Measurements from ENCODE around the gene NUP153.
"Not testable (repeated sequence)": the region's sequence is repeated elsewhere in the genome, so short reads cannot be mapped to it uniquely, and the experiment has no call there.

The NUP153 gene

GRCh38 chr6:17710331-17710730, 3.6 kb upstream of the NUP153 start:
- Histone ChIP-seq H3K4me3 (no peak overlapping the region), H3K27ac (no peak overlapping the region)
- no peak for TF ChIP-seq CTCF (IDR thresholded peaks at IDR 0.05)
- no peak for DNase-seq (ENCODE audit: low spot score)

GRCh38 chr6:17709476-17709875, 2.8 kb upstream of the NUP153 start:
- no peak overlapping the region for H3K4me3 ChIP-seq
- H3K27ac ChIP-seq = no peak overlapping the region
- TF ChIP-seq CTCF (IDR thresholded peaks at IDR 0.05) = no peak
- DNase-seq (ENCODE audit: low spot score) = no peak

- H3K4me3 ChIP-seq; DNase-seq (ENCODE audit: low spot score); H3K27ac ChIP-seq: not testable (repeated sequence)
Measured at GRCh38 chr6:17708035-17708434, 1.3 kb upstream of the NUP153 start.

GRCh38 chr6:17707371-17707651, 586 bp upstream of the NUP153 start:
- TF ChIP-seq CTCF (IDR thresholded peaks at IDR 0.05) = no peak
- peak overlapping the region in 1 of 2 donors; percentile 100 for H3K27ac ChIP-seq
- H3K4me3 ChIP-seq = peak overlapping the region; percentile 82
- DNase-seq (ENCODE audit: low spot score) = no peak

- peak; percentile 82 for DNase-seq (ENCODE audit: low spot score)
- TF ChIP-seq CTCF (IDR thresholded peaks at IDR 0.05) = no peak
- Histone ChIP-seq H3K27ac (peak overlapping the region; percentile 96 to 100), H3K4me3 (peak overlapping the region; percentile 82)
Measured at GRCh38 chr6:17705778-17706579, 746 bp downstream of the NUP153 start.

GRCh38 chr6:17705428-17705777, 1.3 kb downstream of the NUP153 start:
- DNase-seq (ENCODE audit: low spot score) = peak; percentile 86
- peak overlapping the region; percentile 96 to 100 for H3K27ac ChIP-seq
- H3K4me3 ChIP-seq = peak overlapping the region; percentile 82
- TF ChIP-seq CTCF (IDR thresholded peaks at IDR 0.05) = no peak

- no peak for DNase-seq (ENCODE audit: low spot score)
- H3K4me3 ChIP-seq = no peak overlapping the region
- TF ChIP-seq CTCF (IDR thresholded peaks at IDR 0.05) = no peak
- H3K27ac ChIP-seq = peak overlapping the region; percentile 56 to 100
Measured at GRCh38 chr6:17703256-17703694, 3.5 kb downstream of the NUP153 start.

Data from coronary artery (tissue), 2 donors.